8988T (cell line): ENCODE data around the gene CEP85.
"Not testable (repeated sequence)": the region's sequence is repeated elsewhere in the genome, so short reads cannot be mapped to it uniquely, and the experiment has no call there.

Source experiments
- DNase-seq: peaks from one replicate; pipeline ENCODE4 v3.0.0; 2011

The CEP85 gene

GRCh38 chr1:26292735-26293134, 58.7 kb downstream of the CEP85 start:
- DNase-seq, result not testable (repeated sequence)

GRCh38 chr1:26293911-26294463, 60.0 kb downstream of the CEP85 start:
- no peak for DNase-seq

- no peak for DNase-seq
These were observed 61.5 kb downstream of the CEP85 start for GRCh38 chr1:26295194-26296138.

- DNase-seq, result no peak
These were observed 62.5 kb downstream of the CEP85 start for GRCh38 chr1:26296340-26297056.

- DNase-seq, result no peak
These were observed 63.2 kb downstream of the CEP85 start for GRCh38 chr1:26297057-26297790.

GRCh38 chr1:26297791-26298124, 63.8 kb downstream of the CEP85 start:
- DNase-seq, result no peak

GRCh38 chr1:26300578-26301275, 66.7 kb downstream of the CEP85 start:
- no peak for DNase-seq

- peak; percentile 65 for DNase-seq
These were observed 68.9 kb downstream of the CEP85 start for GRCh38 chr1:26302733-26303405.

- DNase-seq, result no peak
These were observed 71.8 kb downstream of the CEP85 start for GRCh38 chr1:26305667-26306289.

GRCh38 chr1:26306290-26307229, 72.6 kb downstream of the CEP85 start, which contains the start of gene UBXN11:
Gene UBXN11 (minus strand): TSS chr1:26306636. CDS start chr1:26302883, 3,753 bp downstream.
- peak; percentile 88 for DNase-seq

GRCh38 chr1:26307363-26307781, 73.4 kb downstream of the CEP85 start:
- no peak for DNase-seq

- DNase-seq, result not testable (repeated sequence)
These were observed 74.2 kb downstream of the CEP85 start for GRCh38 chr1:26307966-26308899.

- DNase-seq, result no peak
These were observed 80.5 kb downstream of the CEP85 start for GRCh38 chr1:26314501-26314900.

- no peak for DNase-seq
These were observed 82.2 kb downstream of the CEP85 start for GRCh38 chr1:26315874-26316850.

GRCh38 chr1:26317146-26317545, 83.1 kb downstream of the CEP85 start:
- no peak for DNase-seq

- DNase-seq, result no peak
These were observed 83.8 kb downstream of the CEP85 start, which contains the start of gene CD52 for GRCh38 chr1:26317612-26318337. Gene CD52 (plus strand): TSS chr1:26317958. CDS start chr1:26318018, 60 bp downstream.
